GM18505 (cell line): ENCODE measurements around the gene ATP13A3.

Experiments used
- ATAC-seq: cut with Tn5 transposase; IDR thresholded peaks from one replicate; pipeline ENCODE4 v1.9.1; 2021; ENCODE audit not compliant: unreplicated experiment
- POLR2A ChIP-seq: IDR thresholded peaks from 4 replicates; pipeline ENCODE4 v1.6.1; 2011; ENCODE audit warnings: borderline replicate concordance; ENCODE audit not compliant: insufficient read depth, insufficient read length; ENCODE audit errors: extremely low read depth

Gene ATP13A3

GRCh38 chr3:194364652-194365434, 122.0 kb downstream of the ATP13A3 start:
- no peak for ATAC-seq
- no peak for TF ChIP-seq POLR2A

- ATAC-seq = no peak
Measured at GRCh38 chr3:194364314-194364651, 122.5 kb downstream of the ATP13A3 start.

GRCh38 chr3:194360568-194360967, 126.2 kb downstream of the ATP13A3 start:
- no peak for ATAC-seq
- no peak for TF ChIP-seq POLR2A

More at GRCh38 chr3:194364314-194364651, 122.5 kb downstream of the ATP13A3 start:
- TF ChIP-seq POLR2A = no peak

- ATAC-seq = no peak
- no peak for TF ChIP-seq POLR2A
Measured at GRCh38 chr3:194357681-194358080, 129.1 kb downstream of the ATP13A3 start.

- no peak for TF ChIP-seq POLR2A
- no peak for ATAC-seq
Measured at GRCh38 chr3:194355379-194355778, 131.4 kb downstream of the ATP13A3 start.

GRCh38 chr3:194354315-194354714, 132.5 kb downstream of the ATP13A3 start:
- TF ChIP-seq POLR2A = no peak
- ATAC-seq = no peak
